Neural cell (in vitro differentiated cells): ENCODE measurements around the gene PPP1R14B. TPM values are rescaled to one million over a fixed set of nuclear protein-coding genes. Genes with fewer than 3 reads are reported as not detected.

Experiments
- H2AFZ ChIP-seq: fragments of 200-600, 300-800 bp; sonication (generic), shearing (Covaris generic); 2 replicates; pipeline ENCODE4 v1.6.0; 2014; ENCODE audit warnings: low read depth, mild to moderate bottlenecking, antibody characterized with exemption, low read length, moderate library complexity
- H3F3A ChIP-seq: fragments of 200-600 bp; shearing (Covaris generic); 2 replicates; pipeline ENCODE4 v1.6.1; 2016; ENCODE audit warnings: mild to moderate bottlenecking, moderate library complexity, mixed read lengths, antibody characterized with exemption, low read length; ENCODE audit not compliant: insufficient read depth, poor library complexity, severe bottlenecking
- H3K27ac ChIP-seq: fragments of 200-600, 300-800 bp; sonication (generic), shearing (Covaris generic); 2 replicates; pipeline ENCODE4 v1.5.1; 2014; ENCODE audit warnings: mild to moderate bottlenecking, low read length, moderate library complexity
- H3K27me3 ChIP-seq: fragments of 300-800, 200-600 bp; sonication (generic), shearing (Covaris generic); 2 replicates; pipeline ENCODE4 v1.6.0; 2014; ENCODE audit warnings: mild to moderate bottlenecking, low read depth, low read length, moderate library complexity; ENCODE audit not compliant: insufficient read depth
- H3K36me3 ChIP-seq: fragments of 300-800, 200-600 bp; sonication (generic), shearing (Covaris generic); 2 replicates; pipeline ENCODE4 v1.5.1; 2014; ENCODE audit warnings: mild to moderate bottlenecking, antibody characterized with exemption, low read length, moderate library complexity; ENCODE audit not compliant: insufficient read depth
- H3K4me2 ChIP-seq: fragments of 300-800, 200-600 bp; sonication (generic), shearing (Covaris generic); 2 replicates; pipeline ENCODE4 v1.6.0; 2014; ENCODE audit warnings: mild to moderate bottlenecking, low read length
- H3K4me3 ChIP-seq: fragments of 300-800, 200-600 bp; sonication (generic), shearing (Covaris generic); 2 replicates; pipeline ENCODE4 v1.5.1; 2014; ENCODE audit warnings: mild to moderate bottlenecking, low read length, moderate library complexity
- H3K79me2 ChIP-seq: fragments of 200-600 bp; shearing (Covaris generic); replicated peaks from 2 replicates; pipeline ENCODE4 v1.6.0; 2014; ENCODE audit warnings: mild to moderate bottlenecking, low read length, moderate library complexity; ENCODE audit not compliant: insufficient read depth
- H3K9ac ChIP-seq: fragments of 300-800, 200-600 bp; sonication (generic), shearing (Covaris generic); 2 replicates; pipeline ENCODE4 v1.6.1; 2016; ENCODE audit warnings: mild to moderate bottlenecking, low read length, mixed read lengths
- H3K9me2 ChIP-seq: fragments of 200-600 bp; shearing (Covaris generic); 2 replicates; pipeline ENCODE4 v1.6.1; 2016; ENCODE audit warnings: mild to moderate bottlenecking, low read length, mixed read lengths; ENCODE audit not compliant: insufficient read depth
- H3K9me3 ChIP-seq: fragments of 200-600, 300-800 bp; sonication (generic), shearing (Covaris generic); 2 replicates; pipeline ENCODE4 v1.6.1; 2016; ENCODE audit warnings: mild to moderate bottlenecking, mixed run types, low read length, moderate library complexity, mixed read lengths
- H4K20me1 ChIP-seq: fragments of 200-600 bp; shearing (Covaris generic); 2 replicates; pipeline ENCODE4 v1.6.1; 2016; ENCODE audit warnings: mild to moderate bottlenecking, mixed run types; ENCODE audit not compliant: insufficient read depth
- CTCF ChIP-seq: fragments of 450-650 bp; IDR thresholded peaks from 2 replicates; pipeline ENCODE4 v1.5.1; 2014; ENCODE audit warnings: antibody characterized with exemption, mild to moderate bottlenecking, moderate library complexity; ENCODE audit not compliant: poor library complexity, severe bottlenecking
- EP300 ChIP-seq: fragments of 450-650 bp; conservative IDR thresholded peaks from 2 replicates; pipeline ENCODE4 v1.6.1; 2014; ENCODE audit warnings: antibody characterized with exemption, mild to moderate bottlenecking, moderate library complexity; ENCODE audit not compliant: poor library complexity, severe bottlenecking
- EZH2 ChIP-seq: fragments of 200-600, 300-800 bp; shearing (Covaris generic), sonication (generic); IDR thresholded peaks from 2 replicates; pipeline ENCODE4 v1.6.1; 2014; ENCODE audit warnings: antibody characterized with exemption, low read length, borderline replicate concordance, mild to moderate bottlenecking; ENCODE audit not compliant: insufficient read depth, poor library complexity, severe bottlenecking
- MXI1 ChIP-seq: fragments of 450-650 bp; conservative IDR thresholded peaks from 2 replicates; pipeline ENCODE4 v1.6.1; 2014; ENCODE audit warnings: antibody characterized with exemption, mild to moderate bottlenecking; ENCODE audit not compliant: poor library complexity, severe bottlenecking
- POLR2AphosphoS5 ChIP-seq: IDR thresholded peaks from 2 replicates; pipeline ENCODE4 v1.6.1; 2012
- RAD21 ChIP-seq: fragments of 450-650 bp; conservative IDR thresholded peaks from 2 replicates; pipeline ENCODE4 v1.6.1; 2014; ENCODE audit warnings: antibody characterized with exemption, mild to moderate bottlenecking, moderate library complexity
- REST ChIP-seq: IDR thresholded peaks from 2 replicates; pipeline ENCODE4 v1.6.1; 2012; ENCODE audit warnings: borderline replicate concordance
- SMC3 ChIP-seq: fragments of 450-650 bp; conservative IDR thresholded peaks from 2 replicates; pipeline ENCODE4 v1.6.1; 2014; ENCODE audit warnings: antibody characterized with exemption, mild to moderate bottlenecking, moderate library complexity; ENCODE audit not compliant: poor library complexity
- TAF1 ChIP-seq: IDR thresholded peaks from 2 replicates; pipeline ENCODE4 v1.6.1; 2012; ENCODE audit warnings: low read depth
- polyA plus RNA-seq: library from polyadenylated mRNA; depleted of rRNA; stranded (reverse); fragments of >200 nt; gene quantifications from 2 replicates; pipeline ENCODE4 v1.2.3, GENCODE V29; 2014

The PPP1R14B gene
- polyA plus RNA-seq, 1 donor from 2014 or later = 400 TPM

- peaks cover 6% of the 10 kb centered on the region for H3K79me2 ChIP-seq
- H3F3A ChIP-seq = no peaks in the 10 kb centered on the region
- TF ChIP-seq TAF1 = no peak
- TF ChIP-seq REST = peak; percentile 20
- TF ChIP-seq MXI1 = peak; percentile 69
- peak; percentile 73 for TF ChIP-seq POLR2AphosphoS5
- no peak for TF ChIP-seq RAD21
- TF ChIP-seq SMC3 = peak; percentile 14
- TF ChIP-seq CTCF = no peak
- peak; percentile 76 for TF ChIP-seq EP300
- TF ChIP-seq EZH2 = no peak
- H3K9me3 ChIP-seq = no peaks in the 10 kb centered on the region
- H3K9ac ChIP-seq = peak within 1 kb of the TSS; percentile 88
- H3K27ac ChIP-seq = peak within 1 kb of the TSS; percentile 88
- H2AFZ ChIP-seq = peak within 1 kb of the TSS; percentile 72
- no peaks in the 10 kb centered on the region for H3K36me3 ChIP-seq
- H3K4me2 ChIP-seq = peak within 1 kb of the TSS; percentile 70
- no peaks in the 10 kb centered on the region for H4K20me1 ChIP-seq
- peak within 1 kb of the TSS; percentile 94 for H3K4me3 ChIP-seq
- peaks cover 8% of the 10 kb centered on the region for H3K27me3 ChIP-seq
- H3K9me2 ChIP-seq = no peaks in the 10 kb centered on the region
These were observed 16.4 kb downstream of the PPP1R14B start, which contains the start of gene DNAJC4 for GRCh38 chr11:64230171-64230984. Gene DNAJC4, plus strand, starts transcription at chr11:64230548. Its CDS starts 307 bp downstream, at chr11:64230855.

- TF ChIP-seq TAF1 (no peak), EP300 (no peak), SMC3 (no peak), EZH2 (no peak), CTCF (no peak)
- Histone ChIP-seq H3K27me3 (peaks cover 8% of the 10 kb centered on the region), H3K79me2 (peaks cover 6% of the 10 kb centered on the region), H3K9me2 (no peaks in the 10 kb centered on the region), H2AFZ (peak overlapping the region; percentile 72), H4K20me1 (no peaks in the 10 kb centered on the region), H3K27ac (peak overlapping the region; percentile 88), H3K9ac (peak overlapping the region; percentile 88), H3K36me3 (no peaks in the 10 kb centered on the region), H3K4me2 (peak overlapping the region; percentile 70), H3K9me3 (no peaks in the 10 kb centered on the region), H3F3A (no peaks in the 10 kb centered on the region), H3K4me3 (peak overlapping the region; percentile 94)
These were observed 17.0 kb downstream of the PPP1R14B start for GRCh38 chr11:64229744-64230170.
